Right lobe of liver (tissue), 6 donors: ENCODE measurements around the gene VNN1. TPM values are rescaled to one million over a fixed set of nuclear protein-coding genes. Genes with fewer than 3 reads are reported as not detected.

ENCODE experiments used
- ATAC-seq, 4 donors: fragments of 200-7000 bp; cut with Tn5 transposase; one replicate each; pipeline ENCODE4 v1.9.1; 2020; ENCODE audit warnings: mild to moderate bottlenecking in 4 of 4, moderate library complexity in 4 of 4
- DNase-seq, 3 donors: peaks; one replicate each; pipeline ENCODE4 v3.0.0-alpha.2; 2020
- H3K27ac ChIP-seq, 3 donors: fragments of 200-600 bp; one replicate each; pipeline ENCODE4 v1.8.0; 2022
- H3K27me3 ChIP-seq, 2 donors: fragments of 200-600 bp; one replicate each; pipeline ENCODE4 v1.8.0; 2022
- H3K36me3 ChIP-seq, 4 donors: fragments of 200-600 bp; sonication (generic) in 1 of 4; one replicate each; pipeline versions ENCODE4 v1.5.1 to v1.8.0; 2017 to 2022; ENCODE audit warnings: control low read depth in 1 of 4
- H3K4me1 ChIP-seq, 4 donors: fragments of 200-600 bp; sonication (generic) in 1 of 4; one replicate each; pipeline versions ENCODE4 v1.5.1 to v1.8.0; 2017 to 2022; ENCODE audit warnings: control low read depth in 1 of 4
- H3K4me3 ChIP-seq, 3 donors: fragments of 200-600 bp; one replicate each; pipeline ENCODE4 v1.8.0; 2022
- H3K9me3 ChIP-seq, 4 donors: fragments of 200-600 bp; sonication (generic) in 1 of 4; one replicate each; pipeline versions ENCODE4 v1.5.1 to v1.8.0; 2017 to 2022; ENCODE audit warnings: control low read depth in 1 of 4
- POLR2A ChIP-seq: fragments of 450-650 bp; IDR thresholded peaks from one replicate; pipeline ENCODE4 v1.6.1; 2017; ENCODE audit warnings: antibody characterized with exemption, mild to moderate bottlenecking
- WGBS: methylation state at CpG from one replicate; pipeline ENCODE4 v1.1.6; 2018; ENCODE audit warnings: low coverage, low lambda C conversion rate; ENCODE audit not compliant: insufficient coverage; ENCODE audit errors: missing lambda C conversion rate; 5-methylcytosine and 5-hydroxymethylcytosine counted together
- intact Hi-C, 2 donors: fragments of 100-400 bp; cut with DNase I; formaldehyde crosslinking; loops; one replicate each; pipeline versions ENCODE4 v1.11.2 to v1.14.1; 2022
- total RNA-seq, 6 experiments: library from RNA; depleted of rRNA in 2 of 6; stranded (reverse); fragments of >200 nt in 2 of 6; fragmentation: NEBNext Ultra II Directional in 3 of 6; extraction: Animal tissue kit (Norgen Biotek cat#: 25700) in 3 of 6; gene quantifications; one replicate each; pipeline versions ENCODE4 v1.1.0 to v1.2.4, GENCODE V29; 2016 to 2023
- TF ChIP-seq, protein P1 (sequence below), 4 donors: fragments of 200-600 bp in 3 of 4; fragments of 450-650 bp in 1 of 4; IDR thresholded peaks; one replicate each; pipeline versions ENCODE4 v1.5.1 to v1.8.0; 2016 to 2022; ENCODE audit warnings: antibody characterized with exemption in 4 of 4, mild to moderate bottlenecking in 2 of 4
- donor health status: DM: no; HTN: yes; CAD: no.
- donor health status: DM: no; HTN: no; CAD: no.
- donor health status: DM: no; HTN: no; CAD: no.
- donor health status: DM: no; HTN: yes; CAD: no.
- donor health status: DM: no; HTN: yes; CAD: no.

VNN1 gene
- total RNA-seq, 6 experiments from 2014 or later, result 21.6 to 364 (median 96.0) TPM

DNA sequence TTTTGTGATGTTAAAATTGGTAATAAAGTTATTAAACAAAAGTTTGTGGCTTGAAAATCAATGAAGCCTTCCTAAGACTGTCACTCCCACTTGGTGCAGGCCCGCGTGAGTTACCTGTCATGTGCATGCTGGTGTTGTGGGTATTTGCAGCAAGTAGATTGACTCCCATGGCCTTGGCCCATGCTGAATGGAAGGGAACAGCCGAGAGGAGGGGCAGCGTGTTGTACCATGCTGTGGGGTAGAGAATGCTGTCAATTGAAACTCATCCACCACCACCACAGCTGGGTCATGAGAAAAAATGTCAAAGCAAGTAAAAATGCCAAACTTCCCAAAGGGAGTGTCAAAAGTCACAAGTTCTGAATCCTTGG is 12.7 kb upstream of the VNN1 start:
- H3K36me3 ChIP-seq, result peaks cover 0 to 25% (median 8%) of the 10 kb centered on the region in 4 donors
- H3K9me3 ChIP-seq, result no peaks in the 10 kb centered on the region
- ATAC-seq (no peak), DNase-seq (no peak)
- WGBS, result 94% methylated on average over 4 of the region's 4 CpGs
- no peaks in the 10 kb centered on the region for H3K27me3 ChIP-seq
- peaks cover 0 to 24% (median 0%) of the 10 kb centered on the region in 4 donors for H3K4me1 ChIP-seq
- H3K27ac ChIP-seq, result no peak overlapping the region
- intact Hi-C loops, result no loop called here
- TF ChIP-seq, protein P1, sequence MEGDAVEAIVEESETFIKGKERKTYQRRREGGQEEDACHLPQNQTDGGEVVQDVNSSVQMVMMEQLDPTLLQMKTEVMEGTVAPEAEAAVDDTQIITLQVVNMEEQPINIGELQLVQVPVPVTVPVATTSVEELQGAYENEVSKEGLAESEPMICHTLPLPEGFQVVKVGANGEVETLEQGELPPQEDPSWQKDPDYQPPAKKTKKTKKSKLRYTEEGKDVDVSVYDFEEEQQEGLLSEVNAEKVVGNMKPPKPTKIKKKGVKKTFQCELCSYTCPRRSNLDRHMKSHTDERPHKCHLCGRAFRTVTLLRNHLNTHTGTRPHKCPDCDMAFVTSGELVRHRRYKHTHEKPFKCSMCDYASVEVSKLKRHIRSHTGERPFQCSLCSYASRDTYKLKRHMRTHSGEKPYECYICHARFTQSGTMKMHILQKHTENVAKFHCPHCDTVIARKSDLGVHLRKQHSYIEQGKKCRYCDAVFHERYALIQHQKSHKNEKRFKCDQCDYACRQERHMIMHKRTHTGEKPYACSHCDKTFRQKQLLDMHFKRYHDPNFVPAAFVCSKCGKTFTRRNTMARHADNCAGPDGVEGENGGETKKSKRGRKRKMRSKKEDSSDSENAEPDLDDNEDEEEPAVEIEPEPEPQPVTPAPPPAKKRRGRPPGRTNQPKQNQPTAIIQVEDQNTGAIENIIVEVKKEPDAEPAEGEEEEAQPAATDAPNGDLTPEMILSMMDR (IDR thresholded peaks at IDR 0.05), result no peak
- no peak for TF ChIP-seq POLR2A
- no peak overlapping the region for H3K4me3 ChIP-seq

DNA sequence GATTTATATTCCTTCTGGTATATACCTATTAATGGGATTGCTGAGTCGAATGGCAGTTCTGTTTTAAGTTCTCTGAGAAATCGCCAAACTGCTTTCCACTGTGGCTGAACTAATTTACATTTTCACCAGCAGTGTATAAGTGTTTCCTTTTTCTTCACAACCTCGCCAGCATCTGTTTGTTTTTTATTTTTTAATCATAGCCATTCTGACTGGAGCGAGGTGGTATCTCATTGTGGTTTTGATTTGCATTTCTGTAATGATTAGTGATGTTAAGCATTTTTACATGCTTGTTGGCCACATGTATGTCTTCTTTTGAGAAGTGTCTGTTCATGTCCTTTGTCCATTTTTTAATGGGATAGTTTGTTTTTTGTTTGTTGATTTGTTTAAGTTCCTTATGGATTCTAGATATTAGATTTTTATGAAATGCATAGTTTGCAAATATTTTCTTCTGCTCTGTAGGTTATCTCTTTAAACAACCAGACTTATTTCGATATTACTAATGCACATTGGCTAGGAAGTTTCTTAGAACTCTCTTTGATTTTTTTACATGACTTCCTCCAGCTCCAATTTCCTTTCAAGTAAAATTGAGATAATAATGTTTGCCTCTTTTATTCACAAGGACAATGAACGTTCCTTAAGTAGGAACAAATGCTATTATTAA is 12.2 kb upstream of the VNN1 start:
- 65% methylated on average over 6 of the region's 6 CpGs for WGBS
- H3K4me3 ChIP-seq, result no peak overlapping the region
- ATAC-seq, result no peak
- TF ChIP-seq, protein P1 (IDR thresholded peaks at IDR 0.05), result no peak
- TF ChIP-seq POLR2A, result peak; percentile 24
- intact Hi-C loops, result no loop called here
- no peak for DNase-seq
- no peaks in the 10 kb centered on the region for H3K27me3 ChIP-seq
- H3K36me3 ChIP-seq, result peaks cover 0 to 25% (median 8%) of the 10 kb centered on the region in 4 donors
- no peaks in the 10 kb centered on the region for H3K9me3 ChIP-seq
- peaks cover 0 to 19% (median 0%) of the 10 kb centered on the region in 4 donors for H3K4me1 ChIP-seq
- H3K27ac ChIP-seq, result no peak overlapping the region

DNA sequence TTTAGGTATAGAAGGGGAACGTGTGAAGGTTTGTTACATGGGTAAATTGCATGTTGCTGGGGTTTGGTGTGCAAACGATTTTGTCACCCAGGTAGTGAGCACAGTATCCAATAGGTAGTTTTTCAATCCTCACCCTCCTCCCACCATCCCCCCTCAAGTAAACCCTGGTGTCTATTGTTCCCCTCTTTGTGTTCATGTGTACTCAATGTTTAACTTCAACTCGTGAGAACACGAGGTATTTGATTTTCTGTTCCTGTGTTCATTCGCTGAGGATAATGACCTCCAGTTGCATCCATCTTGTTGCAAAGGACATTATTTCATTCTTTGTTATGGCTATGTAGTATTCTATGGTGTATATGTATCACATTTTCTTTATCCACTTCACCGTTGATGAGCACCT is 11.6 kb upstream of the VNN1 start:
- 73% methylated on average over 6 of the region's 6 CpGs for WGBS
- H3K4me1 ChIP-seq, result peaks cover 0 to 16% (median 0%) of the 10 kb centered on the region in 4 donors
- H3K36me3 ChIP-seq, result peaks cover 0 to 25% (median 8%) of the 10 kb centered on the region in 4 donors
- no peaks in the 10 kb centered on the region for H3K27me3 ChIP-seq
- H3K27ac ChIP-seq, result no peak overlapping the region
- DNase-seq (no peak), ATAC-seq (peak in 1 of 4 donors; percentile 2)
- no peaks in the 10 kb centered on the region for H3K9me3 ChIP-seq
- intact Hi-C loops, result no loop called here
- H3K4me3 ChIP-seq, result no peak overlapping the region
- TF ChIP-seq, protein P1 (IDR thresholded peaks at IDR 0.05), result no peak
- TF ChIP-seq POLR2A, result peak; percentile 28

GRCh38 chr6:132719736-132720448 is 6.0 kb upstream of the VNN1 start:
- Histone ChIP-seq H3K4me3 (peak overlapping the region in 2 of 3 donors; percentile 17 to 22), H3K4me1 (peaks cover 0 to 28% (median 0%) of the 10 kb centered on the region in 4 donors), H3K36me3 (peaks cover 0 to 13% (median 5%) of the 10 kb centered on the region in 4 donors), H3K27ac (peak overlapping the region; percentile 54 to 95 (median 92)), H3K9me3 (no peaks in the 10 kb centered on the region), H3K27me3 (no peaks in the 10 kb centered on the region)
- WGBS, result 43% methylated on average over 9 of the region's 10 CpGs
- TF ChIP-seq POLR2A, result peak; percentile 55
- TF ChIP-seq, protein P1 (IDR thresholded peaks at IDR 0.05), result no peak
- intact Hi-C loops, result no loop called here
- ATAC-seq, result peak; percentile 61 to 86 (median 75)
- DNase-seq, result no peak
